Measurements from ENCODE around the gene NTPCR. TPM values are rescaled to one million over a fixed set of nuclear protein-coding genes. Genes with fewer than 3 reads are reported as not detected.
"Not testable (repeated sequence)": the region's sequence is repeated elsewhere in the genome, so short reads cannot be mapped to it uniquely, and the experiment has no call there.

Gene NTPCR
- total RNA-seq, 1 experiment from 2014 or later = 49.1 TPM

DNA sequence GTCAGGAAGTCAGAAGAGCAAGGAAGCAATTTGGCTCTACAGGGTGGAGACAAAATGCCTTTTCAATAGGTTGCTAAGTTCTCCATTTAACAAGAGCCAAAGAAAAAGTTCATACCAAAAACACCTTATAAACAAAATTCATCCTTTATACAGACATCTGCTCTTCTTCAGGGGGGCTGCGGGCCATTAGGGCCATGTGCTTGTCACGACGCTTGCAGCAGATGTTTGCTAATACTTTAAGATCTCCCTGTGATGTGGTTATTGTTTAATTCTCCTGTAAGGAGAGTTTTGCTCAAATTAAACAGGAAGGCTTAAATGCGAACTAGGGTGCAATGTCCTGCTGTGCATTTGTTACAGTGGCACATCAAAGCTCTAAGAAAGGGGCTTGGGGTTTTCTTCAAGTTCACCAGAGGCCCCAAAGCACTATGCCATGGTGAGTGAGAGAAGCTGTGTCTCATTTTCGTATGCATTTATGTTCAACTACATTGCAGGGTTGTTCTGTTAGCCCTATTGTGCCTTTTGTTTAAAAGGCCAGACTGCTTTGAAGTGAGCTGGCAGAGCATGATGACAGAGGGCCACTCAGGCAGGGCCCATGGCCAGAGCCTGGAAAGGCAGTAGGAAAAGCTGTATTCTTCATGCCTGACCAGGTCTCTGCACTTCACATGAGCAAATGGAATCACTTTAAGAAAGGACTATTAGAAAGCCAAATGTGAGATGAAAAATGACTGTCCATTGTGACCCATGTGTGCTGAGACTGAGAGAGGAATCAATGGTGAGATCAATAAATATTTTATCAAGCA, 24.8 kb upstream of the NTPCR start:
- no peak overlapping the region for H3K27ac Mint-ChIP-seq (ENCODE audit: unreplicated experiment)
- H3K4me1 ChIP-seq = 0 out of 2 replicates have a peak, but pooled peaks cover 3% of the 10 kb centered on the region
- H3K27me3 ChIP-seq (replicated peaks; ENCODE audit: control insufficient read depth, insufficient read depth, low read length) = no peaks in the 10 kb centered on the region
- no peak overlapping the region for H3K4me3 Mint-ChIP-seq (ENCODE audit: unreplicated experiment)
- no peak overlapping the region for H3K4me3 ChIP-seq (ENCODE audit: low read depth, low read length)
- no peaks in the 10 kb centered on the region for H3K27me3 Mint-ChIP-seq (ENCODE audit: insufficient read depth, unreplicated experiment)
- POLR2A ChIA-PET = no interaction called here
- H3K36me3 ChIP-seq (ENCODE audit: control insufficient read depth, insufficient read depth, low read length) = no peaks in the 10 kb centered on the region
- no peaks in the 10 kb centered on the region for H3K36me3 Mint-ChIP-seq (ENCODE audit: insufficient read depth, unreplicated experiment)
- CTCF ChIA-PET = no interaction called here
- no TSS peak for BruUV-seq (replicated peaks)
- no peaks in the 10 kb centered on the region for H3K4me1 Mint-ChIP-seq (ENCODE audit: low read depth, unreplicated experiment)
- peaks cover 15% of the 10 kb centered on the region for H3K9me3 Mint-ChIP-seq (ENCODE audit: unreplicated experiment)
- DNase-seq = no peak
- intact Hi-C loops (cut with micrococcal nuclease; ENCODE audit: unreplicated experiment) = no loop called here
- TF ChIP-seq, protein P1, sequence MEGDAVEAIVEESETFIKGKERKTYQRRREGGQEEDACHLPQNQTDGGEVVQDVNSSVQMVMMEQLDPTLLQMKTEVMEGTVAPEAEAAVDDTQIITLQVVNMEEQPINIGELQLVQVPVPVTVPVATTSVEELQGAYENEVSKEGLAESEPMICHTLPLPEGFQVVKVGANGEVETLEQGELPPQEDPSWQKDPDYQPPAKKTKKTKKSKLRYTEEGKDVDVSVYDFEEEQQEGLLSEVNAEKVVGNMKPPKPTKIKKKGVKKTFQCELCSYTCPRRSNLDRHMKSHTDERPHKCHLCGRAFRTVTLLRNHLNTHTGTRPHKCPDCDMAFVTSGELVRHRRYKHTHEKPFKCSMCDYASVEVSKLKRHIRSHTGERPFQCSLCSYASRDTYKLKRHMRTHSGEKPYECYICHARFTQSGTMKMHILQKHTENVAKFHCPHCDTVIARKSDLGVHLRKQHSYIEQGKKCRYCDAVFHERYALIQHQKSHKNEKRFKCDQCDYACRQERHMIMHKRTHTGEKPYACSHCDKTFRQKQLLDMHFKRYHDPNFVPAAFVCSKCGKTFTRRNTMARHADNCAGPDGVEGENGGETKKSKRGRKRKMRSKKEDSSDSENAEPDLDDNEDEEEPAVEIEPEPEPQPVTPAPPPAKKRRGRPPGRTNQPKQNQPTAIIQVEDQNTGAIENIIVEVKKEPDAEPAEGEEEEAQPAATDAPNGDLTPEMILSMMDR (IDR thresholded peaks at IDR 0.05; ENCODE audit: insufficient read depth in 1 of 2, low read depth in 1 of 2, low read length in 1 of 2, severe bottlenecking in 1 of 2, unreplicated experiment in 1 of 2) = no peak
- no peaks in the 10 kb centered on the region for H3K9me3 ChIP-seq

DNA sequence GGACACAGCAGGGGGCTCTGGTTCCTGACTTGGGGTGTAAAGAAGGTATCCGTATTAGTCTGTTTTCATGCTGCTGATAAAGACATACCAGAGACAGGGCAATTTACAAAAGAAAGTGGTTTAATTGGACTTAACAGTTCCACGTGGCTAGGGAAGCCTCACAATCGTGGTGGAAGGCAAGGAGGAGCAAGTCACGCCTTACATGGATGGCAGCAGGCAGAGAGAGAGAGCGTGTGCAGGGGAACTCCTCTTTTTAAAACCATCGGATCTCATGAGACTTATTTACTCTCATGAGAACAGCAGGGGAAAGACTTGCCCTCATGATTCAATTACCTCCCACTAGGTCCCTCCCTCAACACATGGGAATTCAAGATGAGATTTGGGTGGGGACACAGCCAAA, 23.2 kb upstream of the NTPCR start:
- peaks cover 15% of the 10 kb centered on the region for H3K9me3 Mint-ChIP-seq (ENCODE audit: unreplicated experiment)
- BruUV-seq (replicated peaks); intact Hi-C loops (cut with micrococcal nuclease; ENCODE audit: unreplicated experiment); DNase-seq; H3K4me3 ChIP-seq (ENCODE audit: low read depth, low read length); H3K36me3 ChIP-seq (ENCODE audit: control insufficient read depth, insufficient read depth, low read length); H3K36me3 Mint-ChIP-seq (ENCODE audit: insufficient read depth, unreplicated experiment); H3K27ac Mint-ChIP-seq (ENCODE audit: unreplicated experiment); CTCF ChIA-PET; H3K4me1 Mint-ChIP-seq (ENCODE audit: low read depth, unreplicated experiment); H3K4me3 Mint-ChIP-seq (ENCODE audit: unreplicated experiment); POLR2A ChIA-PET; H3K9me3 ChIP-seq; H3K4me1 ChIP-seq; H3K27me3 ChIP-seq (replicated peaks; ENCODE audit: control insufficient read depth, insufficient read depth, low read length); H3K27me3 Mint-ChIP-seq (ENCODE audit: insufficient read depth, unreplicated experiment): not testable (repeated sequence)

DNA sequence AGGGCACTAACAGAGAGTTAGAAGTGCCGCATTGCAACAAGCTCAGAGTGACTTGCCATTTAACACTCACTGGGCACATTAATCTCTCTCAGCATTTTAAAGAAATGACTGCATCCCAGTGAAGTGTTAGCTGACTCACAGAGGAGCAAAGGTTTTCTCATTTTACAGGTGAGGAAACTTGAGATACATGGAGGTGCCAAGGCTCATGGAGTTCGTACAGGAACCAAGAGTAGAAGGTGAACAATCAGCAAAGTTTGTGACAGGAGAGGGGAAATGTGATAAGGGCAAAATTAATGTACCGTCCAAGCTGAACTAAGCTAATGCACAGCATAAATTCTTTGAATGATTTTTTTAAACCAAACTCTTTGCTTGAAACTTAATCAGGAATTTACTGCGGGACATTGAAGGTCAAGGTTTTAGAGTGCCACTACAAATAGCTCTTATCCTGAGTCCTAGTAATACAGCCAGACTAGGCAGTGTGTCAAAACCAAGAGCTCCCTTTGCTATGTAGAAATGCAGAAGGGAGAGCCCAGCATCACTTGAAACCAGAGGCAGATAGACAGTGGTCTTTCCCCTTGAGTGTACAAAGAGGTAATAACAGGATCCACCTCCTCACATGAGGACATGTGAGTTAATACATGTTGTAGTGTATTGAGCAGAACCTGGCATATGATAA, 22.4 kb upstream of the NTPCR start:
- Mint-ChIP-seq H3K36me3 (ENCODE audit: insufficient read depth, unreplicated experiment) (no peaks in the 10 kb centered on the region), H3K27ac (ENCODE audit: unreplicated experiment) (no peak overlapping the region), H3K4me3 (ENCODE audit: unreplicated experiment) (no peak overlapping the region), H3K4me1 (ENCODE audit: low read depth, unreplicated experiment) (no peaks in the 10 kb centered on the region), H3K27me3 (ENCODE audit: insufficient read depth, unreplicated experiment) (no peaks in the 10 kb centered on the region), H3K9me3 (ENCODE audit: unreplicated experiment) (peaks cover 15% of the 10 kb centered on the region)
- Histone ChIP-seq H3K9me3 (no peaks in the 10 kb centered on the region), H3K27me3 (replicated peaks; ENCODE audit: control insufficient read depth, insufficient read depth, low read length) (no peaks in the 10 kb centered on the region), H3K4me1 (0 out of 2 replicates have a peak, but pooled peaks cover 3% of the 10 kb centered on the region), H3K36me3 (ENCODE audit: control insufficient read depth, insufficient read depth, low read length) (no peaks in the 10 kb centered on the region), H3K4me3 (ENCODE audit: low read depth, low read length) (no peak overlapping the region)
- TF ChIP-seq, protein P1 (IDR thresholded peaks at IDR 0.05; ENCODE audit: insufficient read depth in 1 of 2, low read depth in 1 of 2, low read length in 1 of 2, severe bottlenecking in 1 of 2, unreplicated experiment in 1 of 2) = no peak
- no TSS peak for BruUV-seq (replicated peaks)
- intact Hi-C loops (cut with micrococcal nuclease; ENCODE audit: unreplicated experiment) = no loop called here
- POLR2A ChIA-PET = no interaction called here
- no peak for DNase-seq
- CTCF ChIA-PET = no interaction called here
